HUES6 (cell line): ENCODE results near the gene ABI3.
"Not testable (repeated sequence)": the region's sequence is repeated elsewhere in the genome, so short reads cannot be mapped to it uniquely, and the experiment has no call there.

Source experiments
- H3K27ac ChIP-seq: 2 replicates; pipeline ENCODE4 v1.7.0; 2013; ENCODE audit warnings: low read depth, mild to moderate bottlenecking, low read length, inconsistent platforms
- H3K27me3 ChIP-seq: 2 replicates; pipeline ENCODE4 v1.6.1; 2013; ENCODE audit warnings: low read length; ENCODE audit not compliant: control insufficient read depth, insufficient read depth
- H3K36me3 ChIP-seq: 2 replicates; pipeline ENCODE4 v1.6.1; 2013; ENCODE audit warnings: low read length; ENCODE audit not compliant: control insufficient read depth, insufficient read depth
- H3K4me1 ChIP-seq: 2 replicates; pipeline ENCODE4 v1.6.1; 2013; ENCODE audit warnings: low read length; ENCODE audit not compliant: control insufficient read depth, insufficient read depth
- H3K4me3 ChIP-seq: 2 replicates; pipeline ENCODE4 v1.5.1; 2013; ENCODE audit warnings: low read depth, low read length
- H3K9ac ChIP-seq: one replicate; pipeline ENCODE4 v1.6.1; 2013; ENCODE audit warnings: mild to moderate bottlenecking, low read length
- H3K9me3 ChIP-seq: 2 replicates; pipeline ENCODE4 v1.6.1; 2013; ENCODE audit warnings: low read depth, low read length; ENCODE audit not compliant: control insufficient read depth, insufficient read depth

ABI3 gene

DNA sequence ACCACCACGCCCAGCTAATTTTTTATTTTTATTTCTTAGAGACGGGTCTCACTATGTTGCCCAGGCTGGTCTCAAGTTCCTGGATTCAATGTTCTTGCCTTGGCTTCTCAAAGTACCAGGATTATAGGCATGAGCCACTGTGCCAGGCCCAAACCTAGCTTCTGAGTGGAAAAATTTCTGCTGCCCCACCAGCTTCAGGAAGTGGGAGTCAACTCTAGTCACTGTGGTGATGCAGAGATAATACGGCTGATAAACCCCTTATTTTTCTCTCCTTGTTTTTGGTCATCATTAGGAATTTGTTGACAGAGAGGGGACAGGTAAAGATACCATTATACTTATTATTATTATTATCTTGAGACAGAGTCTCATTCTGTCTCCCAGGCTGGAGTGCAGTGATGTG, 47.9 kb downstream of the ABI3 start:
- Histone ChIP-seq H3K27me3 (peaks cover 22% of the 10 kb centered on the region), H3K9ac (no peak overlapping the region), H3K4me3 (no peak overlapping the region), H3K4me1 (peaks cover 10% of the 10 kb centered on the region), H3K36me3 (no peaks in the 10 kb centered on the region), H3K9me3 (no peaks in the 10 kb centered on the region), H3K27ac (no peak overlapping the region)

DNA sequence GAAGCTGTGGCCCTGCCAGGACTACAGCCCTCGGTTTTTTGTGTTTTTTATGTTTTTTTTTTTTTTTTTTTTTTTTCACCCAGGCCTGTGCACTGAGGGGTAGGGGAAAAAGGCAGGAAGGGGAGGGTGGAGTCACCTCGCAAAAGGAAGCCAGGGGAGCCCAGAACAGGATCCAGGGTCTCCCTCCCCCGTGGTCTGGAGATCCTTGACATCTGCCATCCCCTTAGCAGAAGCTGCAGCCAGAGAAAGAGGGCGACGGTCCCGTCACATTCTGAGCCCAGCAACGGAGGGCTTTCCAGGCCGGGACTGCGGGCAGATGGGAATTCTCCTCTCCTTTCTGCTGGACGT, 49.1 kb downstream of the ABI3 start:
- H3K4me3 ChIP-seq = peak overlapping the region; percentile 69
- H3K9ac ChIP-seq = no peak overlapping the region
- H3K27me3 ChIP-seq = peaks cover 22% of the 10 kb centered on the region
- H3K36me3 ChIP-seq = no peaks in the 10 kb centered on the region
- no peak overlapping the region for H3K27ac ChIP-seq
- H3K9me3 ChIP-seq = no peaks in the 10 kb centered on the region
- H3K4me1 ChIP-seq = peaks cover 10% of the 10 kb centered on the region

DNA sequence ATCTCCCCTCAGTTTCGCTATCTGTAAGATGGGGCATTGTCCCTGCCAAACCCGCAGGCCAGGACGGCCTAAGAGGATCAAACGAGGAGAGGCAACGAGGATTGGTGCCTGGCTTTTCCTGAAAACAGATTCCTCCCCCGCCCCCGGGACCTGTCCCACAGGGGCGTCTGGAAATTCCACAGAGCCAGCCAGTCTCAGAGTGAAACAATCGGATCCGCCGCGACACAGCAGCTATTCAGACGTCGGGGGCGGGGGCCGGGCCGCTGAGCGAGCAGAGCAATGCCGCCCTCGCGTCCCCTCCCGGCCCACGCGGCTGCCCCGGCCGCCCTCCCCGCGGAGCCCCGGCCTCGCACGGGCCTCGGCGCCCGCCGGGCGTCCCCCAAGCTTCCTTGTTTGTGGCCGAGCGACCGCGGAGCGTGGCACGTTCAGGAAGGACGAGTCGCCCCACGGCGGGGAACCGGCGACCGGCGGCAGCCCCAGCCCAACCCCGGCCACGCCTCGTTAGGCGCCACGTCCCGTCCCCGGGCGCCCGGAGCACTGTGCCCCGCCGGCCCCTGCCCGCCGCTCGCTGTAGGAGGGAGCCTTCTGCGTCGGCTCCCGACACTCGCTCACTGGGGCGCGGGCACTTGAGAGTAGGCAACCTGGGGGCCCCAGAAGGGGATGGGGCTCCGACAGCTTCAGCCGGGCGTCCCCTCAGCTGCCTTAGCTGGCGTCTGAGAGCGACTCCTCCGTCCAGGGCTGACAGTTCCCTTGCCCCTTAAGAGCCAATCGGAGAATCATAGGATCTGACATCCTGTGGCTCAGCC, 49.7 kb downstream of the ABI3 start:
- H3K9me3 ChIP-seq = no peaks in the 10 kb centered on the region
- H3K27ac ChIP-seq = no peak overlapping the region
- H3K9ac ChIP-seq = peak overlapping the region; percentile 70
- peaks cover 22% of the 10 kb centered on the region for H3K27me3 ChIP-seq
- peaks cover 10% of the 10 kb centered on the region for H3K4me1 ChIP-seq
- peak overlapping the region; percentile 69 for H3K4me3 ChIP-seq
- no peaks in the 10 kb centered on the region for H3K36me3 ChIP-seq

DNA sequence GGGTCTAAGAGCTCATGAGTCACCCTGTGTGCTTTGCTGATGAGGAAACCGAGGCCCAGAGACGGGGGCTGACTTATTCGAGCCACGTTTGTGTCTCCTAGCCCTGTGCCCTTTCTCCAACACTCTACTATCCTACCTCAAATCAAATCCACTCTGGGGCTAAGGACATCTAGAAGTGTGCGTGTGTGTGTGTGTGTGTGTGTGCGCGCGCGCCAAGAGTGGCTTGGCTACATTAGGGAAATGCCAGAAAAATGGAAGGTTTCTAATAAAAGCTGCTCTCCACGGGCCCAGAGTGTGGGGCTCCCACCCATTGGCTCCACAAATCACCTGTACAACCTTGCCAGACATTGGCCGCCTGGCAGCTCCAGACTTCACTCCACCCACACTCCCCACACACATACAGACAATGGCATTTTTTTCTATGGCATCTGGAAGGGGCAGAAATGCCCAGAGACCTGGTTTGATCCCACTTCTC, 50.3 kb downstream of the ABI3 start:
- Histone ChIP-seq H3K27me3 (peaks cover 22% of the 10 kb centered on the region), H3K36me3 (no peaks in the 10 kb centered on the region), H3K27ac (no peak overlapping the region), H3K9ac (peak overlapping the region; percentile 70), H3K9me3 (no peaks in the 10 kb centered on the region), H3K4me3 (peak overlapping the region; percentile 69), H3K4me1 (peaks cover 10% of the 10 kb centered on the region)

DNA sequence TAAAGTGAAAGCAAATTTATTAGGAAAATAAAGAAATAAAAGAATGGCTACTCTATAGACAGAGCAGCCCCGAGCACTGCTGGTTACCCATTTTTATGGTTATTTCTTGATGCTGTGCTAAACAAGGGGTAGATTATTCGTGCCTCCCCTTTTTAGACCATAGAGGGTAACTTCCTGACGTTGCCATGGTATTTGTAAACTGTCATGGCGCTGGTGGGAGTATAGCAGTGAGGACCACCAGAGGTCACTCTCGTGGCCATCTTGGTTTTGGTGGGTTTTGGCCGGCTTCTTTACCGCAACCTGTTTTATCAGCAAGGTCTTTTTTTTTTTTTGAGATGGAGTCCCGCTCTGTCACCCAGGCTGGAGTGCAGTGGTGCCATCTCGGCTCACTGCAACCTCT, 51.0 kb downstream of the ABI3 start:
- H3K9ac ChIP-seq, H3K4me1 ChIP-seq, H3K4me3 ChIP-seq, H3K27ac ChIP-seq, H3K36me3 ChIP-seq, H3K9me3 ChIP-seq: not testable (repeated sequence)
- peaks cover 22% of the 10 kb centered on the region for H3K27me3 ChIP-seq

DNA sequence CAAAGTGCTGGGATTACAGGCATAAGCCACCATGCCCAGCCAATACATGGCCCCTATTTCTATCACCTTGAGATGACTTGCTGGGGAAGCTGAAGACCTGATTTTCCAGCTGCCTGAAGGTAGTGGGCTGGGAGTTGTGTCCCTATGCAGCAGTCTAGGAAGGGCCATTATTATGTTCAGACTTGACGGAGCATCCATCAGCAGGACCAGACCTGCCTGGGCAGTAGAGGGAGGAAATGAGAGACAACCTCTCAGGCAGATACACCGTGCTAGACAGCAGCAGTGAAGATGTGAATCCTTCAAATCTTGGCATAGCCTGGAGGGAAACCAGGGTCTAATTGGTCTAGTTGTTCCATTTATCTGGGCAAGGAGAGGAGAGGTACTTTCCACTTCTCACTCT, 55.7 kb downstream of the ABI3 start:
- H3K27me3 ChIP-seq = peaks cover 2% of the 10 kb centered on the region; the same call in 1 of the 2 replicates
- H3K4me3 ChIP-seq = no peak overlapping the region
- H3K9ac ChIP-seq = no peak overlapping the region
- no peak overlapping the region for H3K27ac ChIP-seq
- H3K36me3 ChIP-seq = no peaks in the 10 kb centered on the region
- peaks cover 1% of the 10 kb centered on the region; the same call in 1 of the 2 replicates for H3K4me1 ChIP-seq
- no peaks in the 10 kb centered on the region for H3K9me3 ChIP-seq

DNA sequence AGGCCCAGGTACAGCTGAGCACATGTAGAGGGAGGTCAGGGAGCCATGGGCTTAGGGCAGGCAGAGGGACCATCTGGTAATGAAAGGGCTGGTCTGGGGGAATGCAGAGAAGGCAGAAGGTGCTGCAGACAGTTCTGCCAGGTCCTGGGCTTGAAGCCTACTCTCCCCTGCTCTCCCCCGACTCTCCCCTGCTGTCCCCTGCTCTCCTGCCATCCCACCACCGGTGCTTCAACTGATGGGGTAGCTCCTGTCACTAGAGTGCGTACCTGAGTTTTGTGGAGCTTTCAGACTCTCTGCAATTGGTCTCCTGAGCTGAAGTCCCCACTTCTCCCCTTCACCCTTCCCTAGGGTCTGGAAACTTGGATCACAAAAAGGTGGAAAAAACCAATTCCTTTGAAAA, 57.4 kb downstream of the ABI3 start:
- no peaks in the 10 kb centered on the region for H3K36me3 ChIP-seq
- no peak overlapping the region for H3K4me3 ChIP-seq
- H3K27me3 ChIP-seq = no peaks in the 10 kb centered on the region
- no peak overlapping the region for H3K27ac ChIP-seq
- no peaks in the 10 kb centered on the region for H3K4me1 ChIP-seq
- no peak overlapping the region for H3K9ac ChIP-seq
- H3K9me3 ChIP-seq = no peaks in the 10 kb centered on the region

DNA sequence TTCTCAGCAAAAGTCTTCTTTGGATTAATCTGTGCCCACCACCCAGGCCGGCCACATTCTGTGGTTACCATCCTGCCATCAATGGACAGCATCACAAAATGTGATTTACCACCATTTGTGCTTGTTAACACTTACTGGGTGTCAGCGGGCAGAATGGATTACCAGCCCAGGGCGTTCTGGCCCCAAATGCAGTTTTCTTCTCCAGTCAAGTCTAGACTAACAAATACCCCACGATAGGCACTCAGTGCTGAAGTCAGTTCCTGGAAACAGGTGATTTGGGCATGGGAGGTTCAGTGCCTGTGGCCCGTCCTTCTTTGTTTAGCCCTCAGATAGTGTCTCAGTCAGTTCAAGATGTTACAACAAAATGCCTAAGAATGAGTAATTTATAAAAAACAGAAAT, 58.8 kb downstream of the ABI3 start:
- Histone ChIP-seq H3K27ac (no peak overlapping the region), H3K27me3 (no peaks in the 10 kb centered on the region), H3K9ac (no peak overlapping the region), H3K4me3 (no peak overlapping the region), H3K4me1 (no peaks in the 10 kb centered on the region), H3K36me3 (no peaks in the 10 kb centered on the region), H3K9me3 (no peaks in the 10 kb centered on the region)
